ENCODE data around the gene SNRNP200.

SNRNP200 gene

GRCh38 chr2:96274355-96275056 lies 30.8 kb downstream of the SNRNP200 start:
- H3K27me3 Mint-ChIP-seq = no peaks in the 10 kb centered on the region
- peaks cover 22% of the 10 kb centered on the region for H3K36me3 Mint-ChIP-seq
- no peaks in the 10 kb centered on the region for H3K9me3 Mint-ChIP-seq
- no peaks in the 10 kb centered on the region for H3K4me1 Mint-ChIP-seq
- ATAC-seq (ENCODE audit: low read depth) (no peak), DNase-seq (ENCODE audit: low spot score in 2 of 2) (no peak)
- no peak overlapping the region for H3K27ac Mint-ChIP-seq
- no peak overlapping the region for H3K4me3 Mint-ChIP-seq

DNA sequence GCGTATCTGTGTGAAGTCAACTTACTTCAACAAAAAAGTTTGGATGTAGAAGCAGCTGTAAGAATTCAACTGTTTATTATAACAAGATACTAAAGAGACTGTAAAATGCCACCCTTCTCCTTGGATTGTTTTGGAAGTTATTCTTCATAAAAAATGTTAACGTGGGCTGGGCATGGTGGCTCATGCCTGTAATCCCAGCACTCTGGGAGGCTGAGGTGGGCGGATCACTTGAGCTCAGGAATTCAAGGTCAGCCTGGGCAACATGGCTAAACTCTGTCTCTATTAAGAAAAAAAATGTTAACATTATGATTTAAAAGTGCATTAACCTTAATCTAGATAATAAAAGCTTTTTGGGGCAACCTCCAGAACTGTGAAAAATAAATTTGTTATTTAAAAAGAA lies 31.6 kb downstream of the SNRNP200 start:
- Mint-ChIP-seq H3K36me3 (peaks cover 18% of the 10 kb centered on the region), H3K4me3 (no peak overlapping the region), H3K27ac (no peak overlapping the region), H3K4me1 (no peaks in the 10 kb centered on the region), H3K9me3 (no peaks in the 10 kb centered on the region), H3K27me3 (no peaks in the 10 kb centered on the region)
- DNase-seq (ENCODE audit: low spot score in 2 of 2) (no peak), ATAC-seq (ENCODE audit: low read depth) (no peak)

- ATAC-seq (ENCODE audit: low read depth) (no peak), DNase-seq (ENCODE audit: low spot score in 2 of 2) (no peak)
- Mint-ChIP-seq H3K4me1 (peaks cover 2% of the 10 kb centered on the region), H3K27me3 (no peaks in the 10 kb centered on the region), H3K4me3 (no peak overlapping the region), H3K9me3 (no peaks in the 10 kb centered on the region), H3K27ac (no peak overlapping the region), H3K36me3 (peaks cover 14% of the 10 kb centered on the region)
Measured at GRCh38 chr2:96271995-96272394, 33.4 kb downstream of the SNRNP200 start.

DNA sequence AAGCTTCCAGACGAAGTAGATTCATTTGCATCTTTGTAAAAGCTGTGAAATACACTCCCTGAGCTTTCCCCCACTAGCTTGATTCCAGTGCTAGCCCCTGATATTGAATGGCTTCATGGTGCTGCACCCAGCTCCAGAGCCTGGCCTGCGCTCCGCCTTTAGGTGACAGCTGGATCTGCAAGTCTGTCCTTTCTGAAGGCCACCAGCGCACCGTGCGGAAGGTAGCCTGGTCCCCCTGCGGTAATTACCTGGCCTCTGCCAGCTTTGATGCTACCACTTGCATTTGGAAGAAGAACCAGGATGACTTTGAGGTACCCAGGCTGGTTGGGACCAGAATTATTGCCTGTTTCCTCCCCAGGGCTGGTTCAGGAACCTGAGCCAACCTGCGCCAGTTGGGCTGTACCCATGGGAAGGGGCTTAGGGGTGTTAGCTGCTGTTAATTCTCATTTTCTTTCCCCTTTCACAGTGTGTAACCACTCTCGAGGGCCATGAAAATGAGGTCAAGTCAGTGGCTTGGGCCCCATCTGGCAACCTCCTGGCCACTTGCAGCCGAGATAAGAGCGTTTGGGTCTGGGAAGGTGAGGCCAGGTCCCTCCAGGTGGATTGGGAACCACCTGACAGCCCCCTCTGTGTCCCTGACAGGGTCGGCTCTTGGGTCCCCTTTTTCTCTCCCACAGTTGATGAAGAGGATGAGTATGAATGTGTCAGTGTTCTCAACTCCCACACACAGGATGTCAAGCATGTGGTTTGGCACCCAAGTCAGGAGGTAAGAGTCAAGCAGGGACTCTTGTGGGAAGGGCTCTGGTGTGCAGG lies 38.0 kb downstream of the SNRNP200 start:
- Mint-ChIP-seq H3K9me3 (no peaks in the 10 kb centered on the region), H3K27ac (peak overlapping the region; percentile 60), H3K4me1 (peaks cover 20% of the 10 kb centered on the region), H3K4me3 (peak overlapping the region; percentile 73), H3K27me3 (no peaks in the 10 kb centered on the region), H3K36me3 (peaks cover 9% of the 10 kb centered on the region)
- DNase-seq (ENCODE audit: low spot score in 2 of 2) = peak in 1 of 2 donors; percentile 30
- no peak for ATAC-seq (ENCODE audit: low read depth)

- Mint-ChIP-seq H3K27me3 (no peaks in the 10 kb centered on the region), H3K4me1 (peaks cover 20% of the 10 kb centered on the region), H3K4me3 (peak within 1 kb of the TSS; percentile 97), H3K9me3 (no peaks in the 10 kb centered on the region), H3K27ac (peak within 1 kb of the TSS; percentile 60), H3K36me3 (peaks cover 9% of the 10 kb centered on the region)
- peak; percentile 90 for ATAC-seq (ENCODE audit: low read depth)
- DNase-seq (ENCODE audit: low spot score in 2 of 2) = peak; percentile 95 to 96
Measured at GRCh38 chr2:96265840-96266679, 39.3 kb downstream of the SNRNP200 start, which contains the start of the genes CIAO1 and TMEM127. Gene CIAO1, plus strand, starts transcription at chr2:96266225. Its CDS starts 126 bp downstream, at chr2:96266351. Gene TMEM127, minus strand, starts transcription at chr2:96265997. Its CDS starts 616 bp downstream, at chr2:96265381.

GRCh38 chr2:96265349-96265839 lies 40.0 kb downstream of the SNRNP200 start:
- H3K4me3 Mint-ChIP-seq = peak overlapping the region; percentile 97
- ATAC-seq (ENCODE audit: low read depth) (peak; percentile 9), DNase-seq (ENCODE audit: low spot score in 2 of 2) (peak in 1 of 2 donors; percentile 44)
- no peaks in the 10 kb centered on the region for H3K27me3 Mint-ChIP-seq
- H3K9me3 Mint-ChIP-seq = no peaks in the 10 kb centered on the region
- peak overlapping the region; percentile 60 for H3K27ac Mint-ChIP-seq
- H3K4me1 Mint-ChIP-seq = peaks cover 26% of the 10 kb centered on the region
- peaks cover 8% of the 10 kb centered on the region for H3K36me3 Mint-ChIP-seq

- DNase-seq (ENCODE audit: low spot score in 2 of 2) = peak; percentile 29 to 44
Measured at GRCh38 chr2:96264656-96265348, 40.5 kb downstream of the SNRNP200 start.

DNA sequence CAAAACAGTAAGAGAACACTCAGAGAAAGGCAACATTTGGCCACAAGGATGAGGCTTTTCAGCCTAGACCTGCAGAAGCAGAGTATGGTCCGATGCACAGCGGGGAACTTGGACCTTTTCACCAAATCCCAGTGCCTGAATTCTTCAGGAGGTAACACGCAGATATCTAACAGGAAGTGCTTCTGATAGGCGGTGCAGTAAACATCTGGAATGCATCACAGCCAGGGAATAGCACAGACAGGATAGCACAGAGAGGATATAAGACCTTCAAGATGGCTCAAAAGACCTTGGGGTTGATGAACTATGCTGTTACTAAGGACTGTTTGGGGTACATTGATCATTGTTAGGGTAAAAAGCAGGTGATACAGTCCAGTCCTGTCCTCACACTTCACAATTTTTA lies 41.3 kb downstream of the SNRNP200 start:
- DNase-seq (ENCODE audit: low spot score in 2 of 2) (no peak), ATAC-seq (ENCODE audit: low read depth) (no peak)
- H3K36me3 Mint-ChIP-seq = peaks cover 8% of the 10 kb centered on the region
- H3K4me1 Mint-ChIP-seq = peaks cover 37% of the 10 kb centered on the region
- no peaks in the 10 kb centered on the region for H3K9me3 Mint-ChIP-seq
- peak overlapping the region; percentile 60 for H3K27ac Mint-ChIP-seq
- H3K27me3 Mint-ChIP-seq = no peaks in the 10 kb centered on the region
- peak overlapping the region; percentile 97 for H3K4me3 Mint-ChIP-seq

More at GRCh38 chr2:96264656-96265348, 40.5 kb downstream of the SNRNP200 start:
- Mint-ChIP-seq H3K36me3 (peaks cover 8% of the 10 kb centered on the region), H3K4me3 (peak overlapping the region; percentile 97), H3K27ac (peak overlapping the region; percentile 60), H3K9me3 (no peaks in the 10 kb centered on the region), H3K27me3 (no peaks in the 10 kb centered on the region), H3K4me1 (peaks cover 30% of the 10 kb centered on the region)
- peak; percentile 9 for ATAC-seq (ENCODE audit: low read depth)

DNA sequence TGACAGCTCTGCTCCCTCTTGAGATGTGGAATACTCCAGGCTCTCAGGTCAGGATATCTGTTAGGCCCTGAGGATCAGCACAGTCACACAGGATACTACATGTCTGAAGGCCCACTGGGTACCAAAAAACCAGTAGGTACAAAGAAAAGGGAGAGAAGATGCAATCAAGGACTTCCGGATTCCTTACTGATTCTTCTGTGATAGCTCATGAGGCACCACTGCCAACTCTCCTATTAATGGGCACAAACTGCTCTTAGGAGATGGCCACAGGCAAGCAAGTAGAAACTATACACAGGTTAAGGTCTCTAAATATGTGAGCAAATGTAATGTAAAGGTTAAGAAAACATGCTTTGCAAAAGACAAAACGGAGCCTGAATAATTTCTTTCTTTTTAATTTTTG lies 43.0 kb downstream of the SNRNP200 start:
- no peak for ATAC-seq (ENCODE audit: low read depth)

DNA sequence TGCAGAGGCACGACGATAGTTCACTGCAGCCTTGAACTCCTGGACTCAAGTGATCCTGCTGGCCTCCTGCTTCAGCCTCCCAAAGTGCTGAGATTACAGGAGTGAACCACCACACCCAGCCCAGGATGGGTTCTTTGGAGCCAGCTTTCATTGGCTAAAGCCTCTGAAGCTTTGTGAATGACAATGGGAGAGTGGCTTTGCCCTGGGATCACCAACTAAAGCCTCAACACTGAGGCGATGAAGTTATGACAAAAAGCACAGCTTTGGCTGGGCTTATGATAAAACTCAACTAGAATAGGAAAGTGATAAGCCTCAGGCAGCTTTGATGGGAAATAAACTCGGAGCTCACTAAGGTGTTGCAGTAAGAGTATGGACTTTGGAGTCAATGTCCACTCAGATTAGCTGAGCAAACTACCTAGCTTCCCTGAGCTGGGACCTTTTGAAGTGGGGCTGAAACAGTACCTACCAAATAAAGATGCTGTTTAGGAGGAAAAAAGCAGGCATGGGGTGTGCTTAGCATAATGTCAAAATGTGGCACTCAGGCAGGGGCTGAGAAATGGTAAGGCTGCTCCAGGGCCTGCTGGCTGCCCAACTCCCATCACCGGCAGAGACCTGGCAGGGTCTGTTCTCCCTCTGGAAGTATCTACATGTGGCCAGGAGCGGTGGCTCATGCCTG lies 43.9 kb downstream of the SNRNP200 start:
- no peaks in the 10 kb centered on the region for H3K9me3 Mint-ChIP-seq
- no peak overlapping the region for H3K4me3 Mint-ChIP-seq

More for the DNA sequence above, 43.0 kb downstream of the SNRNP200 start:
- peaks cover 1% of the 10 kb centered on the region for H3K36me3 Mint-ChIP-seq
- no peak overlapping the region for H3K27ac Mint-ChIP-seq
- no peaks in the 10 kb centered on the region for H3K27me3 Mint-ChIP-seq
- DNase-seq (ENCODE audit: low spot score in 2 of 2) = no peak
- H3K4me1 Mint-ChIP-seq = peaks cover 50% of the 10 kb centered on the region
- no peaks in the 10 kb centered on the region for H3K9me3 Mint-ChIP-seq
- no peak overlapping the region for H3K4me3 Mint-ChIP-seq

DNA sequence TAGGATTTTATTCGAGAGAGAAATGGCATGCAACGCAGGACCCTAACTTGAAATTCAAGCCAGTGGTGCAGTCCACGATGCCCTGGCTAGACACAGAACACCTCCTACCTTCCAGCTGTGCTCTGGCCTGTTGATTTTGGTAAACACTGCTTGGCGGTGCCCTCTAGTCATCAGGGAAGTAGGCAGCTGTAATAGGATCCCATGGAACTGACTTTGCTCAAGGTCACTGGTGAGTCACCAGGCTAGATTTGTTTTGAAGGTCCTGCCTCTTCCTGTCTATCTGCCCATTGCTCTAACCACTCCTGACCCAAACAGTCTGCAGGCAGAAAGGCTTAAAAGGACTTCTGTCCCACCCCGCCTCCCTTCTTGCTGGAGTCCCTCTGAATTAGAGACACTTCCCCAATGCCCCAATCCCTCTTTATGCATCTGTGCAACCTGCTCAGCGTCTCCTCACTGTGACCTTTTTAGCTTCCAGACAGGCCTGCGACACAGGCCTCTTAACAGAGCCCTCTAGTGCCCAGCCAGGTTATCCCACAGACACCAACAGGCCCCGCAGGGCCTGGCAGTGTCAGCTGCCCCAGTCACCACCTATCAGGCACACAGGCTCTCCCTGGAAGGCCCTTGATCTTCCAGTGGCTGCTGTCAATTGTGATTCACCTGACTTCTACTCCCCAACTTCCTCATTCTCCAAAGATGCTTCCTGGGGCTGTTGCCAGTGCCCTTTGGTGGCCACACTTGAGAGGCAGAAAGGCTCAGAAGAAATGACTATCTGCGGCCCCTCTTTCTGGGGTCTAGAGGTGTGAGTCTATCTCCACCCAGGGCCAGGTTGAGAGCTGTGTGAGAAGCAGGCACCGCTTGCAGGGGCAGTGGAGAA lies 44.7 kb downstream of the SNRNP200 start:
- H3K4me1 Mint-ChIP-seq = peaks cover 50% of the 10 kb centered on the region
- DNase-seq (ENCODE audit: low spot score in 2 of 2) (peak in 1 of 2 donors; percentile 34), ATAC-seq (ENCODE audit: low read depth) (peak; percentile 56)
- no peaks in the 10 kb centered on the region for H3K9me3 Mint-ChIP-seq
- peak overlapping the region; percentile 39 for H3K4me3 Mint-ChIP-seq
- H3K36me3 Mint-ChIP-seq = peaks cover 5% of the 10 kb centered on the region
- H3K27ac Mint-ChIP-seq = peak overlapping the region; percentile 79
- H3K27me3 Mint-ChIP-seq = no peaks in the 10 kb centered on the region

More for the DNA sequence above, 43.9 kb downstream of the SNRNP200 start:
- ATAC-seq (ENCODE audit: low read depth) = no peak
- H3K27me3 Mint-ChIP-seq = no peaks in the 10 kb centered on the region
- no peak for DNase-seq (ENCODE audit: low spot score in 2 of 2)
- H3K27ac Mint-ChIP-seq = peak overlapping the region; percentile 79
- H3K4me1 Mint-ChIP-seq = peaks cover 52% of the 10 kb centered on the region
- peaks cover 5% of the 10 kb centered on the region for H3K36me3 Mint-ChIP-seq

DNA sequence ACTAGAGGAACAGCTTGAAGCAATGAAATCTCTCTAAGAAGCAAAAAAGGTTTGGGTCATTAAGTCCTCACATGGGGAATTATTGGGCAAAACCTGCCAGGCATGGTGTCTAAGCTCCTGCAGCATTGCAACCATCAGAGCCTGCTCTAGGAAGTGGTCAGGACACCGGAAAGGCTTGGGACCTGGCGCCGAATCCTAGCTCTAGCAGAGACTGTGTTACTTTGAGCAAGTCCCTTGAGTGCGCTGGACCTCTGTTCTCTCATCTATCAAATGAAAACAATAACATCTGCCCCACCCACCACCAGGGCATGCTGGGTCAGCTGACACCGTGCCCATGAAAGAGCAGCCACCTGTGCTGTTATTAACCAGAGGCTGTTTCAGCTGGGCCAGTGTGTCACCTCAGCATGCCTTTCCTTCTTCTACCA lies 45.8 kb downstream of the SNRNP200 start:
- Mint-ChIP-seq H3K4me1 (peaks cover 50% of the 10 kb centered on the region), H3K9me3 (no peaks in the 10 kb centered on the region), H3K4me3 (peak overlapping the region; percentile 41), H3K27me3 (no peaks in the 10 kb centered on the region), H3K27ac (peak overlapping the region; percentile 86), H3K36me3 (peaks cover 9% of the 10 kb centered on the region)
- DNase-seq (ENCODE audit: low spot score in 2 of 2) (no peak), ATAC-seq (ENCODE audit: low read depth) (peak; percentile 70)
